CD4-positive, alpha-beta T cell treated with Interleukin-17A for 4 hours (primary cell): ENCODE results near the gene TGFBR3L.
"Not testable (repeated sequence)": the region's sequence is repeated elsewhere in the genome, so short reads cannot be mapped to it uniquely, and the experiment has no call there.

Experiments used
- DNase-seq: peaks from one replicate; pipeline ENCODE4 v3.0.0-alpha.2; 2020; ENCODE audit warnings: mixed read lengths

Gene TGFBR3L

GRCh38 chr19:7918615-7919421 lies 4.2 kb downstream of the TGFBR3L start:
- no peak for DNase-seq

GRCh38 chr19:7919610-7920518 lies 5.2 kb downstream of the TGFBR3L start, which contains the start of gene SNAPC2:
Gene SNAPC2 (plus strand): TSS chr19:7920338. CDS start chr19:7920367, 29 bp downstream.
- peak; percentile 97 for DNase-seq

- peak; percentile 100 for DNase-seq
Observed at GRCh38 chr19:7920519-7921301, 6.1 kb downstream of the TGFBR3L start.

GRCh38 chr19:7921302-7921966 lies 6.8 kb downstream of the TGFBR3L start:
- DNase-seq: no peak

GRCh38 chr19:7921967-7922835 lies 7.6 kb downstream of the TGFBR3L start:
- DNase-seq: no peak

- no peak for DNase-seq
Observed at GRCh38 chr19:7922836-7923195, 8.2 kb downstream of the TGFBR3L start.

GRCh38 chr19:7923295-7924191 lies 8.9 kb downstream of the TGFBR3L start:
- no peak for DNase-seq

- DNase-seq: no peak
Observed at GRCh38 chr19:7924241-7924640, 9.6 kb downstream of the TGFBR3L start.

GRCh38 chr19:7924651-7925170 lies 10.1 kb downstream of the TGFBR3L start:
- DNase-seq: no peak

GRCh38 chr19:7925171-7925851 lies 10.7 kb downstream of the TGFBR3L start:
- DNase-seq: peak; percentile 82

- peak; percentile 85 for DNase-seq
Observed at GRCh38 chr19:7926021-7926726, 11.5 kb downstream of the TGFBR3L start, which contains the start of gene CTXN1. Gene CTXN1 (minus strand): TSS chr19:7926135. CDS start chr19:7925538, 597 bp downstream.

- no peak for DNase-seq
Observed at GRCh38 chr19:7926727-7927604, 12.3 kb downstream of the TGFBR3L start.

GRCh38 chr19:7927605-7928333 lies 13.1 kb downstream of the TGFBR3L start:
- no peak for DNase-seq

GRCh38 chr19:7928334-7928706 lies 13.7 kb downstream of the TGFBR3L start:
- DNase-seq: no peak

GRCh38 chr19:7928741-7929701 lies 14.4 kb downstream of the TGFBR3L start:
- DNase-seq: peak; percentile 75

GRCh38 chr19:7930030-7930429 lies 15.4 kb downstream of the TGFBR3L start:
- DNase-seq: not testable (repeated sequence)
